Fibroblast of skin of left quadriceps (primary cell): ENCODE results near the gene RNF130.
A peak's percentile ranks its signal among the peaks of the same experiment; 100 is the strongest.
"Not testable (repeated sequence)": the region's sequence is repeated elsewhere in the genome, so short reads cannot be mapped to it uniquely, and the experiment has no call there.

ENCODE experiments used
- DNase-seq, 2 experiments: peaks; one replicate each; pipeline ENCODE4 v3.0.0-alpha.2; 2013; ENCODE audit warnings: low read depth in 2 of 2

Gene RNF130

DNA sequence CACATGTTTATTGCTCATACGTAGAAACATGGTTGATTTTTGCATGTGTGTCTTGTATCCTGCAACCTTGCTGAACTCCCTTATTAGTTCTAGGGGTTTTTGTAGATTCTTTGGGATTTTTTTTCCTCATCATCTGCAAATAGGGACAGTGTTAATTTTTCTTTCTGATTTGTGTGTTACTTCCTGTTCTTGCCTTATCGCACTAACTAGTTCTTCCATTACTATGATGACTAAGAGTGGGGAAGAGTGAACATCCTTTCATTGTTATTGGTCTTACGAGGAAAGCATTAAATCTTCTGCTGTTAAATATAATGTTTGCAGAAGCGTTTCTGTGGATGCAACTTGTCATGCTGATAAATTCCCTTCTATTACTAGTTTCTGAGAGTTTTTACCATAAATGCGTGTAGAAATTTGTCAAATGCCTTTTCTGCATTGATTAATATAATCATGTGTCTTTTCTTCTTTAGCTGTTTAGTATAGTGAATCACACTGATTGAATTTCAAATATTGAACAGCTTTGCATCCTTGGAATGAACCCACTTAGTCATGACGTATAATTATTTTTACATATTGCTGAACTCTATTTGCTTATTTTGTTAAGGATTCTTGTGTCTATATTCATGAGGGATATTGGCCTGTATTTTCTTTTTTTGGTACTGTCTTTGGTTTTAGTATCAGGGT is 32.1 kb upstream of the RNF130 start:
- no peak for DNase-seq

DNA sequence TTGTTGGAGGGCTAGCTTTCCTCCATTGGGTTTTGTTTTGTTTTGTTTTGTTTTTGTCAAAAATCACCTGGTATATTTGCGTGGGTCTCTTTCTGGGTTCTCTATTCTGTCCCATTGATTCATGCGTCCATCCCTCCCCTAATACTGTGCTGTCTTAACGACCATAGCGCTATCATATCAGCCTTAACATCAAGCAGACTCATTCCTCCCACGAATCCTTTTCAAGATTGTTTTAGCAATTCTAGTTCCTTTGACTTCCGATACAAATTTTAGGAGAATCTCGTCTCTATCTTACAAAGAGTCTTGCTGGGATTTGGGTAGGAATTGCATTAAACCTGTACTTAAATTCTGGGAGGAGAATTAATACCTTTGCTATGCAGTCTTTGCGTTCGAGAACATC is 31.1 kb upstream of the RNF130 start:
- no peak for DNase-seq

DNA sequence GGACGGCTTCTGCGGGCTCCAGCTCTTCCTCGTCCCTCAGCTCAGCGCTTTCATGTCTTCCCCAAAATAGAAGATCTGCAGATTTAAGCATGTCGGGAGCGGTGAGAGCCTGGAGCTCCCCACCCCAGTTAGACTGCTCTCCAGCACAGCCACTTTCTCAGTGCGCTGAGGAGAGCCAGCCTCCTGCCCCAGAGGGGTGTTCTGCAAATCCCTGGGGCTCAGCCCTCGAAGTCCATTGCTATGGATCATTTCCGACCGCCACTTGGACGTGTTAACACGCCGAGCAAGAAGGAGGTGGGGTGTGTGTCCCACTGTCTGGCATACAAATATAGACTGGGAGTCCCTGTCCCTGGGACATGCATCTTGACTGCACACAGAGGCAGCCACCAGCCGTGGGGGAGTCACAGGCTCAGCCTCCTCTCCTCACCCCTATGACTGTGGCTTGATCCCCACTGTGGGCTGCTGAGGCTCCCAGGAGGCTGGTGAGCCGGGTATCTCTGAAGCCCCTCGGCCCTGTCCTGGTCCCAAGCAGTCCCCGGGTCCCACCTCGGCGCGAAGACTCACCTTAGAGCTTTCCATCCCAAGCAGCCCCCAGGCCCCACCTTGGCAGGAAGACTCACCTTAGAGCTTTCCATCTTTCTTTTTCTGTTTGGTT is 30.0 kb upstream of the RNF130 start:
- no peak for DNase-seq

DNA sequence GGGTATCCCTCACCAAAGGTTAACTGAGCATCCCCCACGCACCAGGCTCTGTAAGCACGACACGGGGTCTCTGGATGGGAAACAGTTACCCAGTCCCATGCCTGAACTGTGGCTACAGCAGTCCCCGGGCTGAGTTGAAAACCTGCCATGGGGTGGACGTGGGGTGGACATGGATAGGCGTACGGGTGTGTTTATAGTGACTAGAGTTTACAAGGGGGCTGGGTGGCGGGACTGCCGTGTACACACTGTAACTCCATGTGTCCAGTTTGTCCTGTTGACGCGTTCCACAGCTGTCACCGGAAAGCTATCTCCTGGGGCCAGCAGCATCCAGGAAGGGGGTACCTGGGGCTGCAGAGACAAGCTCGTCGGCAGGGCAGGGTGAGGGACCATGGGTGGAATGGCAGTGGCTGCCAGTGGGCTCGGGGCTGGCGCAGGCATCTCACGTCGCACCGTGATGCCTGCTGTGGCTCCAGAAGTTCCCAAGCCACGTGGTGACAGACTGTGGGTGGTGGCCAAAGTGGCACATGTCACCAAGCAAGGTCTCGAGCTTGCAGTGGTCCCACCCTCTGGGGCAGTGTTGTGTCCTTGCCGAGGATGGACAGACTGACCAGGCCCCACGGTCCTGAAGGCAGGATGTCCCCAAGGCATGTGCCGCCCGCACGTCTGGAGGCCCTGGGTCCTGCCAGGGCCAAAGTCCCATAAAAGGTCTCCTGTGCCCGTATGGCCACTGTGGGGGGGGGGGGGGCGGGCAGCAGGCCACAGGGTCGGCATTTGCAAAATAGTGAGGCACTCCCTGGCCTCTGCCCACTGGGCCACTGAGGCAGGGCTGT is 29.3 kb upstream of the RNF130 start:
- no peak for DNase-seq

DNA sequence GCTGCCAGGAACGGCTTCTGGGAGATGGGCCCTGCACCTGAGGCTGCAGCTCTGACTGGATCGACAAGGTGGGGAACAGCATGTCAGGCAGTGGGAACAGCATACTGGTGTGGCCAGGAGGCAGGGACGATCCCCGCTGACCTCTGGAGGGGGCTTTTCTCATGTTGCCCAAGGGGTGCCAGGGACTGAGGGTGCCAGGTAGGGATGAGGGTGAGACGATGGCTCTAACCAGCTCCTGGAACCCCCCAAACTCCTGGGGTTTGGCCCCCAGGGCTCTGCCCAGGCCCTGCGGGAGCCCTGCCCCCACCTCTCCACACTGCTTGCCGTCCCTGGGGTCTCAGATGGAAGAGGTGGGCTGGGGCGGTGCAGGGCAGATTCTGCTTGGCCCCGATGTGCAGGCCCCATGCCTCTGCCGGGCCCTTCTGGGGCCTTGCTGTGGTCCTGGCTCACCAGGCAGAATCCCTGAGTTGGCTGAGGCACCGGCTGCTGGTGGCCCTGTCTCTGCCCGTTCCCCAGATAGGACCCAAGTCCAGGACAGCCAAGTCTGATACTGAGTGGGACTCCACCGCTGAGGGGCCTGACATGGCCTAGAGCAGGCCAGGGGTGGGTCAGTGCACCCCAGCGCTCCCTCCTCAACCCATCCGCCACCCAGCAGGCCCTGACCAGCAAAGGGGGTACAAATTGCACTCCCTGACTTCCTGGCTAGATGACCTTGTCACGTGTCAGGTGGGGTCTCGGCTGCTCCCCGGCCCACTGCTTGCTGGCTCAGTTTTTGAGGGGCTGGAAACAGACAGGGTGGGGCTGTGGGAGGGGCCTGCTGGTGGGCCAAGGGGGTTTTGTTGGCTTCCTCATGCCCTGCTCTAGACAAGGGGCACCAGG is 28.4 kb upstream of the RNF130 start:
- DNase-seq = no peak

DNA sequence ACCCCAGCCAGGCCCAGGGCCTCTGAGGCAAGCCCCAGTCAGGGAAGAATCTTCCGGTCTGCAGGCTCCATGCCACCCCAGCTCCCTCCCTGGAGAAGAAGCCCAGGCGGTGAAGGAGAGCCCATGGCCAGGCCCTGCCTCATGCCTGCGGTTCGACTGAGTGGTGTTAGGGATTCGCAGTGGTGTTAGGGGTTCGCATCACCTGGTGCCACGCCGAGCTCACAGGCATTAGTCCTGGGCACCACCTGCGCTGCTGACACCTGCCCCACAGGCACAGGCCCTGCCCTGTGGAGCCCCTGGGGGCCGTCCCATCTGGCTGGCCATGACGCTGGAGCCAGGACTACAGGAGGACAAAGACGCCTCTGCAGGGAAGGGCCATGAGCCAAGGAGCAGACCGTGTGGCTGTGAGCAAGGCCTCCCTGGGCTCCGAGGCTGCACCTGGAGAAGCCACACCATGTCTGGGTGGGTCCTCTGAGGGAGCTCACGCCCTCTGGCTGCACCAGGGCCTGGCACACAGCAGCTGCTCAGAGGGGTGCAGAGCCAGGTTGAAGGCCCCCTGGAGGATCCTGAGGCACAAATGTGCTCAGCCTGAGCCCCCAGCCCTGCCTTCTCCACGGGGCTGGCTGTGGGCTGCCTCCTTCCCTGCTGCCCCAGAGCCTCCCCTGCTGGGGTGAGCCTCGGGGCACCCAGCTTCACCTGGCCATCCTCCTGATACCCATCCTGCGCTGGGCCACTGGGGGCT is 27.6 kb upstream of the RNF130 start:
- no peak for DNase-seq

DNA sequence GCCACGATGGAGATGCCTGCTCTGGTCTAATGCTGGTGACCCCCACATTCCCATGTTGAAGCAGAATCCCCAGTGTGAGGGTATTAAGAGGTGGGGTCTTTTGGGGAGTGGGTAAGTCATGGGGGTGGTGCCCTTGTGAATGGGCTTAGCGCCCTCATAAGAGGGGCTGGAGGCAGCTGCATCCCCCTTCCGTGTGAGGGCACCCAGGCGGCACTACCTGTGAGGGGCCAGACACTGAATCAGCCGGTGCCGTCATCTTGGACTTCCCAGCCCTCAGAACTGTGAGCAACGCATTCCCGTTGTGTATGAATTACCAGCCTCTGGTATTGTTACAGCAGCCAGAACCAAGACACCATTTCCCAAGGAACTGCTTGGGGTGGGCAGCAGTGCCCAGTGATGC is 27.0 kb upstream of the RNF130 start:
- DNase-seq = no peak

DNA sequence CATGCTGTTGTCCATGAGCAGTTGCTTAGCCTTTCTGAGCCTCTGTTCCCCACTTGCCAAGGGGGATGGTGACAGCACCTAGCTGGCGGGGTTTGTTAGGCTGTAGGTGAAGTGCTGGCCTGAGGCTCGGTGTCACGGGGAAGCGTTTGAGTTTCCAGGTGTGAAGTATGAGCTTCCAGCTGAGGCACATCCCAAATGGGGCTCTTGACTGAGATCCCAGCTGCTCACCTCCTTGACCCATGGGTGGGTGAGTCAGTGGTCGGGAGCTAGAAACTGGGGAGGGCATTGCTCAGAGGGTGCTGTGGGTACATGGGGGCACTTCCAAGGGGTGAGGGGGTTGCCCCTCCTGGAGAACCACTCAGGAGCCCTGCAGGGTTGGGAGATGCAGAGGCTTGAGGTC is 26.4 kb upstream of the RNF130 start:
- DNase-seq = no peak

DNA sequence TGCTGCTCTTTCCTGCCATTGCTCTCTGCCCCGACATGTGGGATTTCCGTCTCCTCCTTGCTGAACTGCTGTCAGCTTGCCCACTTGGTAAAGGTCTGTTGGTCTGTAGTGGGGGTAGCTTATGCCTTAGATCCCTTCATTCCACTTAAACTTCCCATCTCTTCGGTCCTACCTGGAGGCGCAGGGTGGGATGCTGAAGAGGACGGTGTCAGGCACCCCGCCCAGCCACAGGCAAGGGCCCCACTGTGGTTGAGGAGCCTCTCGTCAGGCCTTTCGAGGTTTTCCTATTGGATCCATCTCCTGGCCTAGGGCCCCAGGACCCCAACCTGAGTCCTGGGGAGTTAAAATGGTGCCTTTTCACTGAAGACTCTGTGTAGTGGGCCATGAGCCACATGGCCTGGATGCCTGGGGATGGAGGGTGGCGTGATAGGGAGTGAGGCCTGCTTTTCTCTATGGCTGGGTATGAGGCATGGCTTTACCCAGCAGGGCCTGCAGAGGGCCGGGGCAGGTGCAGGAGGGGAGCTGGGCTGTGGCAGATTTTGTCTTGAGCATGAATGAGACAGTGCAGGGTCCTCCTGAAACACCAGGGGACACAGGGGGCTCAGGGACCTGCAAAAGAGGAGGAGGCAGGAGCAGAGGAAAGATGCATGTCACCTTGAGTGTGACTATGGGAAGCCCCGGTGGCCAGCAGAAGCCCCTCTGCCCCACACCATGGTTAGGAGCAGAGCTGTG is 25.8 kb upstream of the RNF130 start:
- no peak for DNase-seq

DNA sequence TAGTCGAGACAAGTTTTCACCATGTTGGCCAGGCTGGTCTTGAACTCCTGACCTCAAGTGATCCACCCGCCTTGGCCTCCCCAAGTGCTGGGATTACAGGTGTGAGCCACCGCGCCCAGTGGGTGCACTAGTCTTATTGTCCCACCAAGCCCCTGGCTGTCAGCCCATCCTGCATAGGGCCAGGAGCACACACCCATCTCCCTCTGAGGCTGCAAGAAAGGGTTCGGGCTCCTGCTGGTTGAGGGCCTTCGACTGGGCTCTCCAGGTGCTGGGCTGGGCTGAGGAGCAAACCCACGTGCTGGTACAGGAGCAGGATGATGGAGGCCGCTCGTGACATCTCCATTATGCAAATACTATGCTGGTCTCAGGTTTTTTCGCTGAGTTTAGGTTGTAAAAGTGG is 25.1 kb upstream of the RNF130 start:
- DNase-seq = no peak

DNA sequence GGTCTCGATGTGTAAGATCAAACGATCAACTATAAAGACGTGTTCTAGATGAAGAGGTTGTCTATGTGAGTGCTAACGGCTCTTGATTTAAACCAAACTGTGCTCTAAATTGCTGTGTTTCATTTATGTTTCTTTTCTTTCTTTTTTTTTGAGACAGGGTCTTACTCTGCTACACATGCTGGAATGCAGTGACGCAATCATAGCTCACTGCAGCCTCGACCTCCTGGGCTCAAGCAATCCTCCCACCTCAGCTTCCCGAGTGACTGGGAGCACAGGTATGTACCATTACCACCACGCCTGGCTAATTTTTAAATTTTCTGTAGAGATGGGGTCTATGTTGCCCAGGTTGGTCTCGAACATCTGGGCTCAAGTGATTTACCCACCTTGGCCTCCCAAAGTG is 24.0 kb upstream of the RNF130 start:
- no peak for DNase-seq

DNA sequence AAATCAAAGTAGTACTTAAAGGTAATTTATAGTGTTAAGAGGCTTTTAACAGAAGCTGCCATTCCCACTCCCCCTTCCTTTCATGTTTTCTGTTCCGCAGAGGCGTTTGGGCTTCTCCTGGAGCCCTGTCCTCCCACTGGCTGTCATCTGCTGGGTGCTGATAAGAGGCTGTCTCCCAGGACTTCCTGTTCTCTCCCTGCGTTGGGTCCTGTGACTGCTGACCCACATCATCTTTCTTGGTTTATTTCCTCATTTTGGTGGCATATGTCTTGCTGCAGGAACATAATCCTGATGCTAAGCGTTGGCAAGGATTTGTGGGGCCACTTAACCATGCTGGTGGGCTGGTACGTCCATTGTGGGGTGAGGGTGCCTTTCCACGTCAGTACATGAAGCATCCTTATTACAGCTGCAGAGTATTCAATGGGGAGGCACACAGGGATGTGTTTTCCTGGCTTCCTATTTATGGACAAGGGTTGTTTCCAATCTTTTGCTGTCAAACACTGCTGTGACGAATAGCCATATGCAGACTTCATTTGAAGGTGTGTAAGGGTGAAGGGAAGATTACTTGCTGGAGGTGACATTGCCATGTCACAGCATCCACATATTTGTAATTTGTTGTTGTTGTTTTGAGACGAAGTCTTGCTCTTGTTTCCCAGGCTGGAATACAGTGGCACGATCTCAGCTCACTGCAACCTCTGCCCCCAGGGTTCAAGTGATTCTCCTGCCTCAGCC is 22.3 kb upstream of the RNF130 start:
- no peak for DNase-seq

DNA sequence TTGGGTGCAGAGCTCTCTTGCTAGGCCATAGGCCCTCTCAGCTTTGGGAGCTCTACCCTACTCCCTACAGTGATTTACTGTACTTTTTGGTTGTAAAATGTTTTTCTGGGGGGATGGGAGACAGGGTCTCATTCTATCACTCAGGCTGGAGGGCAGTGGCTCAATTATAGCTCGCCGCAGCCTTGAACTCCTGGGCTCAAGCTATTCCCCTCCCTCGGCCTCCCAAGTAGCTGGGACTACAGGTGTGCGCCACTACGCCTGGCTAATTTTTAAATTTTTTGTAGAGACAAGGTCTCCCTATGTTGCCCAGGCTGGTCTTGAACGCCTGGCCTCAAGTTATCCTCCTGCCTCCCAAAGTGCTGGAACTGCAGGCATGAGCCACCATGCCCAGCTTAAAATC is 21.7 kb upstream of the RNF130 start:
- DNase-seq = no peak

DNA sequence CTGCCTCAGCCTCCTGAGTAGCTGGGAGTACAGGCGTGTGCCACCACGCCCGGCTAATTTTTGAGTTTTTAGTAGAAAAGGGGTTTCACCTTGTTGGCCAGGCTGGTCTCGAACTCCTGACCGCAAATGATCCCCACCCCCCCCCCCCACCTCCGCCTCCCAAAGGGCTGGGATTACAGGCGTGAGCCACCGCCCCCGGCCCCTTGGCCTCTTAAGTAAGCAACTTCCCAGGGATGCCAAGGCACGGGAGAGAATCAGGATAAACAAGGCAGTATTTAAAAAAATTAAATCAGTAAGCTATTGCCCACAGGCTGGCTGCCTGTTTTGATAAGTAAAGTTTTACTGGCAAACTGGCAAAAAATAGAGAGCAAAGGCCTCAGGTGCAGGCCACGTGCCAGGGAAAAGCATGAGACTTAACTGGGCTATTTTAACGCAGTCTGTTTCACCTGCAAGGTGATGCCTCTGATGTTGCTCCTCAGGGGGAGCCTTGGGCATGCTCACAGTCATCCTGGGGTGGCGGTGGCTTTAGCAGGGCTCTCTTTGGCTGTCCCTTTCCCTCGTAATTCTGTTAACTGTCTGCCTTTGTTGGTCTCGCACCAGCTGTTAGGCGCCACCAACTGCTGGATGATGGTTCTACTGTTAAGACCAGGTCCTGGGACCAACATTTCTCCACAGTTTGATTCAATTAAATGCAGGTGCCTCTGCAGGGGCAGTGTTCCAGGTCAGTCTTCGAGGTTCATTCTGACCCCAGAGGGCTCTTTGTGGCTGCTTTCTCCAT is 19.4 kb upstream of the RNF130 start:
- peak in 1 of 2 experiments; percentile 2 for DNase-seq

DNA sequence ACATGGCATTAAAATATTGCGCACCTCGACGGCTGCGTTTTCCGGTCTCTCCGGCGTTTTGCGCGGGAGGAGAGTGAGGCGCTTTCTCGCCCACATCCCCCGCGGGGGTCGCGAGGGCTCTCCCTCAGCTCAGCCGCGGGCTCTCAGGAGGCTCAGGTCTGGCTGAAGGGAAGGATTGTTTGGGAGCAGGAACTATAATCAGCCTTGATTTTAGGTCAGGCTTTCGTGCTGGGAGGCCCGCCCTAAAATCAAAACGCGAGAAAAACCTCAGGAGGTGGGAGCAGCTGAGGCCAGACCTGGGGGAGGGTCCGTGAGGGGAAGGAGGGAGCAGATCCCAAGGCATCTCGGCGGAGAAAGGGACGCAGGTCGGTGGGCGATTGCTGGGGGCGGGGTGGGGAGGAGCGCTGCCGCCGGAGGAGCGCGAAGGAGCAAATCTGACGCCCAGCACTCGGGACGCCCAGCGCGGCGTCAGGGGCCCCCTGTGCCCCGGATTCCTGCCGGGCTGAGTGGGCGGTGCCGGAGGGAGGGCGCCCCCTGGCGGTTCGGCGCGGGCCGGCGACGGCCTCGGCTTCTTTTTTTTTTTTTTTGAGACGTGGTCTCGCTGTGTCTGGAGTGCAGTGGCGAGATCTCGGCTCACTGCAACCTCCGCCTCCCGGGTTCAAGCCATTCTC is 18.7 kb upstream of the RNF130 start:
- DNase-seq = peak; percentile 51 to 53

DNA sequence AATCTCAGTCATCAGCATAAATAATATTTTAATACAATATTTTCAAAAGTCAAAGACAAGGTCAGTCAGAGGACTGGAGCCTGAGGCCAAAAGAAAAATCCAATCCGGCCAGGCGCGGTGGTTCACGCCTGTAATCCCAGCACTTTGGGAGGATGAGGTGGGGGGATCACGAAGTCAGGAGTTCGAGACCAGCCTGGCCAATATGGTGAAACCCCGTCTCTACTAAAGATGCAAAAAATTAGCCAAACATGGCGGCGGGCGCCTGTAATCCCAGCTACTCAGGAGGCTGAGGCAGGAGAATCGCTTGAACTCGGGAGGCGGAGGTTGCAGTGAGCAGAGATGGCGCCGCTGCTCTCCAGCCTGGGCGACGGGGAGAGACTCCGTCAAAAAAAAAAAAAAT is 18.1 kb upstream of the RNF130 start:
- DNase-seq = not testable (repeated sequence)

DNA sequence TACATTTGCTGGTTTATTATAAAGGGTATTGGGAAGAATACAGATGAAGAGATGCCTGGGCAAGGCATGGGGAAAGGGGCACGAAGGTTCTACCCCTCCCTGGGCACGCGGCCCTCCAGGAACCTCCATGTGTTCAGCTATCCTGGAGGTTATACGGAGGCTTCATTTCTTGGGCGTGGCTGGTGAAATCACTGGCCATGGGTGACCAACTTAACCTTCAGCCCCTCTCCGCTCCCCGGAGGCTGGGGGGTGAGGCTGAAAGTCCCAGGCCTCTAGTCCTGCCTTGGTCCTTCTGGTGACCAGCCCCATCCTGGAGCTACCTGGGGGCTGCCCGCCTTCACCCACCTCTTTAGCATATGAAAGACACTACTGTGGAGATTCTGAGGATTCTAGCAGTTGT is 17.0 kb upstream of the RNF130 start:
- DNase-seq = no peak

DNA sequence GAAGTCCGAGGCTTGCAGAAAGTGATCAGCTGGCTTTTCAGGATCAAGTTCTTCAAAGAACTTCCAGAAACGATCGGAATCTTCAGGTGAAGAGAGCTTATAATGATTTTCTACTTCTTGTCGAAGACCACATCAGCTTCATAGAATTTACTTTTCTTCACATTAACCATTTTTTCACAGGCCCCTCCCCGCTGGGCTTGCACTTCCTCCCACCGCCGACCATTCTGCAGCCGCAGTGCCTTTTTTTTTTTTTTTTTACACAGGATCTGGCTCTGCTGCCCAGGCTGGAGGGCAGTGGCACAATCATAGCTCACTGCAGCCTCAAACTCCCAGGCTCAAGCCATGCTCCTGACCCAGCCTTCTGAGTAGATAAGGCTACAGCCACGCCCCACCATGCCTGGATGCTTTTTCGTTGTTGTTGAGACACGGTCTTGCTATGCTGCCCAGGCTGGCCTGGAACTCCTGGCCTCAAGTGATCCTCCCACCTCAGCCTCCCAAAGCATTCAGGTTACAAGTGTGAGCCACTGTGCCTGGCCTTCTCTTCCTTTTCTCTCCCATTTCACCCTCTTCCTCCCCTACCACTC is 15.3 kb upstream of the RNF130 start:
- no peak for DNase-seq
